WTC11 (cell line): ENCODE results near the gene SCN8A.

ENCODE experiments used
- CREB1 ChIP-seq: sonication (generic); formaldehyde crosslinking; IDR thresholded peaks from 2 replicates; pipeline ENCODE4 v1.8.0; 2023; ENCODE audit warnings: mild to moderate bottlenecking, missing genetic modification reagents
- GABPB1 ChIP-seq: sonication (generic); formaldehyde crosslinking; IDR thresholded peaks from 2 replicates; pipeline ENCODE4 v1.8.1; 2023; ENCODE audit warnings: mild to moderate bottlenecking, missing genetic modification reagents
- NFE2L1 ChIP-seq: sonication (generic); formaldehyde crosslinking; IDR thresholded peaks from 2 replicates; pipeline ENCODE4 v1.8.1; 2023; ENCODE audit warnings: missing genetic modification reagents
- ZNF317 ChIP-seq: sonication (generic); formaldehyde crosslinking; IDR thresholded peaks from 2 replicates; pipeline ENCODE4 v1.8.1; 2023; ENCODE audit warnings: low read depth, mild to moderate bottlenecking, moderate library complexity, missing genetic modification reagents, borderline replicate concordance
- TF ChIP-seq, protein P1 (sequence below): fragments of 200-600 bp; IDR thresholded peaks from 2 replicates; pipeline ENCODE4 v1.8.0; 2022; ENCODE audit warnings: antibody characterized with exemption
- TF ChIP-seq, protein P2 (sequence below): sonication (generic); formaldehyde crosslinking; IDR thresholded peaks from 2 replicates; pipeline ENCODE4 v1.8.0; 2022; ENCODE audit warnings: mild to moderate bottlenecking, missing genetic modification reagents
- TF ChIP-seq, protein P3 (sequence below): sonication (generic); formaldehyde crosslinking; IDR thresholded peaks from 2 replicates; pipeline ENCODE4 v1.8.0; 2022; ENCODE audit warnings: missing genetic modification reagents
- TF ChIP-seq, protein P4 (sequence below): sonication (generic); formaldehyde crosslinking; IDR thresholded peaks from 2 replicates; pipeline ENCODE4 v1.8.0; 2022; ENCODE audit warnings: mild to moderate bottlenecking, missing genetic modification reagents
- TF ChIP-seq, protein P5 (sequence below): sonication (generic); formaldehyde crosslinking; IDR thresholded peaks from 2 replicates; pipeline ENCODE4 v1.8.1; 2023; ENCODE audit warnings: mild to moderate bottlenecking, moderate library complexity, missing genetic modification reagents
- TF ChIP-seq, protein P6 (sequence below): sonication (generic); formaldehyde crosslinking; conservative IDR thresholded peaks from 2 replicates; pipeline ENCODE4 v1.8.1; 2022; ENCODE audit warnings: mild to moderate bottlenecking, missing genetic modification reagents
- TF ChIP-seq, protein P7 (sequence below): sonication (generic); formaldehyde crosslinking; IDR thresholded peaks from 2 replicates; pipeline ENCODE4 v1.8.0; 2022; ENCODE audit warnings: mild to moderate bottlenecking, missing genetic modification reagents

DNA sequence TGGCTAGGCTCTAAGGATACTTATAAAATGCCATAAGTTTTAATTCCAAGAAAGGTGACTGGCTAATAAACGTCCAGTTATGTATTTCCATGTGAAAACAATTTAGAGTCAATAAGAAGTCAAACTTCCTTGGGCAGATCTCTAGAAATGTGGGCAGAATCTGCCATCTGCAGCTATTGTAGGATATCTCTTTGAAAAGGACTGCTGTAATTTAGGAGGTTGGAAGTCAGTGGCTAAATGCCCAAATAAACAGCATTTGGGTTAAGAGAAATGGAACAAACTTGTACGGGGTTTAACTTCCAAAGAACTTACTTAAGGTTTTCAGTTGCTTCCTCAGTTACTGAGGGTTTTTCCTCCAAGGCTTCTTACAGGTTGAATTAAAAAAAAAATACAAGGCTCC is 135.9 kb downstream of the SCN8A start:
- TF ChIP-seq, protein P1, sequence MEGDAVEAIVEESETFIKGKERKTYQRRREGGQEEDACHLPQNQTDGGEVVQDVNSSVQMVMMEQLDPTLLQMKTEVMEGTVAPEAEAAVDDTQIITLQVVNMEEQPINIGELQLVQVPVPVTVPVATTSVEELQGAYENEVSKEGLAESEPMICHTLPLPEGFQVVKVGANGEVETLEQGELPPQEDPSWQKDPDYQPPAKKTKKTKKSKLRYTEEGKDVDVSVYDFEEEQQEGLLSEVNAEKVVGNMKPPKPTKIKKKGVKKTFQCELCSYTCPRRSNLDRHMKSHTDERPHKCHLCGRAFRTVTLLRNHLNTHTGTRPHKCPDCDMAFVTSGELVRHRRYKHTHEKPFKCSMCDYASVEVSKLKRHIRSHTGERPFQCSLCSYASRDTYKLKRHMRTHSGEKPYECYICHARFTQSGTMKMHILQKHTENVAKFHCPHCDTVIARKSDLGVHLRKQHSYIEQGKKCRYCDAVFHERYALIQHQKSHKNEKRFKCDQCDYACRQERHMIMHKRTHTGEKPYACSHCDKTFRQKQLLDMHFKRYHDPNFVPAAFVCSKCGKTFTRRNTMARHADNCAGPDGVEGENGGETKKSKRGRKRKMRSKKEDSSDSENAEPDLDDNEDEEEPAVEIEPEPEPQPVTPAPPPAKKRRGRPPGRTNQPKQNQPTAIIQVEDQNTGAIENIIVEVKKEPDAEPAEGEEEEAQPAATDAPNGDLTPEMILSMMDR: no peak
- TF ChIP-seq, protein P2, sequence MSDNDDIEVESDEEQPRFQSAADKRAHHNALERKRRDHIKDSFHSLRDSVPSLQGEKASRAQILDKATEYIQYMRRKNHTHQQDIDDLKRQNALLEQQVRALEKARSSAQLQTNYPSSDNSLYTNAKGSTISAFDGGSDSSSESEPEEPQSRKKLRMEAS: no peak
- TF ChIP-seq, protein P3, sequence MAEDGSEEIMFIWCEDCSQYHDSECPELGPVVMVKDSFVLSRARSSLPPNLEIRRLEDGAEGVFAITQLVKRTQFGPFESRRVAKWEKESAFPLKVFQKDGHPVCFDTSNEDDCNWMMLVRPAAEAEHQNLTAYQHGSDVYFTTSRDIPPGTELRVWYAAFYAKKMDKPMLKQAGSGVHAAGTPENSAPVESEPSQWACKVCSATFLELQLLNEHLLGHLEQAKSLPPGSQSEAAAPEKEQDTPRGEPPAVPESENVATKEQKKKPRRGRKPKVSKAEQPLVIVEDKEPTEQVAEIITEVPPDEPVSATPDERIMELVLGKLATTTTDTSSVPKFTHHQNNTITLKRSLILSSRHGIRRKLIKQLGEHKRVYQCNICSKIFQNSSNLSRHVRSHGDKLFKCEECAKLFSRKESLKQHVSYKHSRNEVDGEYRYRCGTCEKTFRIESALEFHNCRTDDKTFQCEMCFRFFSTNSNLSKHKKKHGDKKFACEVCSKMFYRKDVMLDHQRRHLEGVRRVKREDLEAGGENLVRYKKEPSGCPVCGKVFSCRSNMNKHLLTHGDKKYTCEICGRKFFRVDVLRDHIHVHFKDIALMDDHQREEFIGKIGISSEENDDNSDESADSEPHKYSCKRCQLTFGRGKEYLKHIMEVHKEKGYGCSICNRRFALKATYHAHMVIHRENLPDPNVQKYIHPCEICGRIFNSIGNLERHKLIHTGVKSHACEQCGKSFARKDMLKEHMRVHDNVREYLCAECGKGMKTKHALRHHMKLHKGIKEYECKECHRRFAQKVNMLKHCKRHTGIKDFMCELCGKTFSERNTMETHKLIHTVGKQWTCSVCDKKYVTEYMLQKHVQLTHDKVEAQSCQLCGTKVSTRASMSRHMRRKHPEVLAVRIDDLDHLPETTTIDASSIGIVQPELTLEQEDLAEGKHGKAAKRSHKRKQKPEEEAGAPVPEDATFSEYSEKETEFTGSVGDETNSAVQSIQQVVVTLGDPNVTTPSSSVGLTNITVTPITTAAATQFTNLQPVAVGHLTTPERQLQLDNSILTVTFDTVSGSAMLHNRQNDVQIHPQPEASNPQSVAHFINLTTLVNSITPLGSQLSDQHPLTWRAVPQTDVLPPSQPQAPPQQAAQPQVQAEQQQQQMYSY (CRISPR knock-in tag): no peak
- TF ChIP-seq, protein P4, sequence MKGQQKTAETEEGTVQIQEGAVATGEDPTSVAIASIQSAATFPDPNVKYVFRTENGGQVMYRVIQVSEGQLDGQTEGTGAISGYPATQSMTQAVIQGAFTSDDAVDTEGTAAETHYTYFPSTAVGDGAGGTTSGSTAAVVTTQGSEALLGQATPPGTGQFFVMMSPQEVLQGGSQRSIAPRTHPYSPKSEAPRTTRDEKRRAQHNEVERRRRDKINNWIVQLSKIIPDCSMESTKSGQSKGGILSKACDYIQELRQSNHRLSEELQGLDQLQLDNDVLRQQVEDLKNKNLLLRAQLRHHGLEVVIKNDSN (CRISPR knock-in tag): no peak
- no peak for TF ChIP-seq ZNF317 (CRISPR knock-in tag)
- TF ChIP-seq, protein P5, sequence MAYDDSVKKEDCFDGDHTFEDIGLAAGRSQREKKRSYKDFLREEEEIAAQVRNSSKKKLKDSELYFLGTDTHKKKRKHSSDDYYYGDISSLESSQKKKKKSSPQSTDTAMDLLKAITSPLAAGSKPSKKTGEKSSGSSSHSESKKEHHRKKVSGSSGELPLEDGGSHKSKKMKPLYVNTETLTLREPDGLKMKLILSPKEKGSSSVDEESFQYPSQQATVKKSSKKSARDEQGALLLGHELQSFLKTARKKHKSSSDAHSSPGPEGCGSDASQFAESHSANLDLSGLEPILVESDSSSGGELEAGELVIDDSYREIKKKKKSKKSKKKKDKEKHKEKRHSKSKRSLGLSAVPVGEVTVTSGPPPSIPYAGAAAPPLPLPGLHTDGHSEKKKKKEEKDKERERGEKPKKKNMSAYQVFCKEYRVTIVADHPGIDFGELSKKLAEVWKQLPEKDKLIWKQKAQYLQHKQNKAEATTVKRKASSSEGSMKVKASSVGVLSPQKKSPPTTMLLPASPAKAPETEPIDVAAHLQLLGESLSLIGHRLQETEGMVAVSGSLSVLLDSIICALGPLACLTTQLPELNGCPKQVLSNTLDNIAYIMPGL: no peak
- TF ChIP-seq NFE2L1 (CRISPR knock-in tag): no peak
- no peak for TF ChIP-seq GABPB1 (CRISPR knock-in tag)
- TF ChIP-seq, protein P6, sequence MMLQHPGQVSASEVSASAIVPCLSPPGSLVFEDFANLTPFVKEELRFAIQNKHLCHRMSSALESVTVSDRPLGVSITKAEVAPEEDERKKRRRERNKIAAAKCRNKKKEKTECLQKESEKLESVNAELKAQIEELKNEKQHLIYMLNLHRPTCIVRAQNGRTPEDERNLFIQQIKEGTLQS: no peak
- TF ChIP-seq CREB1 (CRISPR knock-in tag): no peak
- TF ChIP-seq, protein P7, sequence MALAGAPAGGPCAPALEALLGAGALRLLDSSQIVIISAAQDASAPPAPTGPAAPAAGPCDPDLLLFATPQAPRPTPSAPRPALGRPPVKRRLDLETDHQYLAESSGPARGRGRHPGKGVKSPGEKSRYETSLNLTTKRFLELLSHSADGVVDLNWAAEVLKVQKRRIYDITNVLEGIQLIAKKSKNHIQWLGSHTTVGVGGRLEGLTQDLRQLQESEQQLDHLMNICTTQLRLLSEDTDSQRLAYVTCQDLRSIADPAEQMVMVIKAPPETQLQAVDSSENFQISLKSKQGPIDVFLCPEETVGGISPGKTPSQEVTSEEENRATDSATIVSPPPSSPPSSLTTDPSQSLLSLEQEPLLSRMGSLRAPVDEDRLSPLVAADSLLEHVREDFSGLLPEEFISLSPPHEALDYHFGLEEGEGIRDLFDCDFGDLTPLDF (CRISPR knock-in tag): no peak
